ENCODE data around the gene TNPO1.

TNPO1 gene

GRCh38 chr5:72936893-72937292 is 120.4 kb downstream of the TNPO1 start:
- TF ChIP-seq, protein P1, sequence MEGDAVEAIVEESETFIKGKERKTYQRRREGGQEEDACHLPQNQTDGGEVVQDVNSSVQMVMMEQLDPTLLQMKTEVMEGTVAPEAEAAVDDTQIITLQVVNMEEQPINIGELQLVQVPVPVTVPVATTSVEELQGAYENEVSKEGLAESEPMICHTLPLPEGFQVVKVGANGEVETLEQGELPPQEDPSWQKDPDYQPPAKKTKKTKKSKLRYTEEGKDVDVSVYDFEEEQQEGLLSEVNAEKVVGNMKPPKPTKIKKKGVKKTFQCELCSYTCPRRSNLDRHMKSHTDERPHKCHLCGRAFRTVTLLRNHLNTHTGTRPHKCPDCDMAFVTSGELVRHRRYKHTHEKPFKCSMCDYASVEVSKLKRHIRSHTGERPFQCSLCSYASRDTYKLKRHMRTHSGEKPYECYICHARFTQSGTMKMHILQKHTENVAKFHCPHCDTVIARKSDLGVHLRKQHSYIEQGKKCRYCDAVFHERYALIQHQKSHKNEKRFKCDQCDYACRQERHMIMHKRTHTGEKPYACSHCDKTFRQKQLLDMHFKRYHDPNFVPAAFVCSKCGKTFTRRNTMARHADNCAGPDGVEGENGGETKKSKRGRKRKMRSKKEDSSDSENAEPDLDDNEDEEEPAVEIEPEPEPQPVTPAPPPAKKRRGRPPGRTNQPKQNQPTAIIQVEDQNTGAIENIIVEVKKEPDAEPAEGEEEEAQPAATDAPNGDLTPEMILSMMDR (conservative IDR thresholded peaks at IDR 0.05; ENCODE audit: low read depth, low read length), result no peak
- DNase-seq (ENCODE audit: low read depth), result no peak
- no peak overlapping the region for H3K4me3 ChIP-seq (ENCODE audit: low read depth, low read length)

- TF ChIP-seq, protein P1 (conservative IDR thresholded peaks at IDR 0.05; ENCODE audit: low read depth, low read length), result no peak
- no peak for DNase-seq (ENCODE audit: low read depth)
- H3K4me3 ChIP-seq (ENCODE audit: low read depth, low read length), result no peak overlapping the region
These were observed 121.1 kb downstream of the TNPO1 start for GRCh38 chr5:72937517-72938061.

- TF ChIP-seq, protein P1 (conservative IDR thresholded peaks at IDR 0.05; ENCODE audit: low read depth, low read length), result no peak
- peak; percentile 30 for DNase-seq (ENCODE audit: low read depth)
- H3K4me3 ChIP-seq (ENCODE audit: low read depth, low read length), result no peak overlapping the region
These were observed 121.7 kb downstream of the TNPO1 start for GRCh38 chr5:72938206-72938605.

DNA sequence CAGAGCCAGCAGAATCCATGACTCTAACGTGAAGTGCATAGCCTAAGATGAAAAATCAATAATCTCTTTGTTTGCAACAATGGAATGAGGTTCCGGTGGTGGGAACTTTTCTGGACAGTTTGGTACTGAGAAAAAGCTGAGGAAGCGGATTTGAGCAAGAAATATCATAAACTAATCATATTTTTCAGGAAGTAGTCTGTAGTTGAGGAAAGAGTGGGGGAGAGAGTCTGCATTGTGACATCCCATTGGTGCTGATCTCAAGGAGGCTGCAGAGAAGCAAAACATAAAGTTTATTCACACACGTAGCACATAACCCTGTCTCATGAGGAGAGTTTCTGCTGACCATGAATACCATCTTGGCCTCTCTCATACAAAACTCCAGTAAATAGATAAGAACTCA is 123.6 kb downstream of the TNPO1 start:
- TF ChIP-seq, protein P1 (conservative IDR thresholded peaks at IDR 0.05; ENCODE audit: low read depth, low read length), result no peak
- no peak overlapping the region for H3K4me3 ChIP-seq (ENCODE audit: low read depth, low read length)
- no peak for DNase-seq (ENCODE audit: low read depth)

DNA sequence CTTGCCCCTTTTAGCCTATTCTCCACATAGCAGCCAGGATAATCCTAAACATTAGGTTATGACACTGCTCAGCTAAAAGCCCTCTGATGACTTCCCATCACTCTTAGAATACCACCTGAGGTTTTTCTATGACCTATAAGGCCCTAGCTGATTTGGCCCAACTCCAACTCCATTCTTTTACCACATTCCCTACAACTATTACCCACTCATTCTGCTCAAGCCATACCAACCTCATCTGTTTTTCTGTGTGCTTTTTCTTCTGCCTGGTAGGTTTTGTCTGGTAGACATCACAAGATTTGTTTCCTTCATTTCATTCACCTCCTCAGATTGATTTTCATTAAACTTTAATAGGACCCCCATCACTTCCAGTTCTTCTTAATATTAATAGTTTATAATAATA is 126.8 kb downstream of the TNPO1 start:
- no peak for DNase-seq (ENCODE audit: low read depth)
- no peak overlapping the region for H3K4me3 ChIP-seq (ENCODE audit: low read depth, low read length)
- TF ChIP-seq, protein P1 (conservative IDR thresholded peaks at IDR 0.05; ENCODE audit: low read depth, low read length), result no peak

DNA sequence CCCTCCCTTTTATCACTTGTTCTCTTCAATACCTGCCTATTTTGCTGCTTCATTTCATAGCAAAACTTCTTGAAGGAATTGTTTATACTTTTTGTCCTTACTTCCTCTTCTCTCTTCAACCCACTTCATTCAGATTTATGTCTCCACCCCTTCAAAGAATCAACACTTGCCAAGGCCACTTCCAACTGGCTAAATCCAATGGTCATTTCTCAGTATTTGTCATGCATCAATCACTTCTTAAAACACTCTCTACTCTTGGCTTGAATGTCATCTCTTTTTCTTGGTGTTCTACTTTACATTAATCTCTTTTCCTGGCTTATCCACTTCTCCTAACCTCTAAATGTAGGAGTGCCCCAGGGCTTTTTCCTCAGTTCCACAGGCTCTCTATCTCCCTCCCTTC is 131.0 kb downstream of the TNPO1 start:
- H3K4me3 ChIP-seq (ENCODE audit: low read depth, low read length), result no peak overlapping the region
- DNase-seq (ENCODE audit: low read depth), result no peak
- TF ChIP-seq, protein P1 (conservative IDR thresholded peaks at IDR 0.05; ENCODE audit: low read depth, low read length), result no peak

GRCh38 chr5:72949481-72949880 is 133.0 kb downstream of the TNPO1 start:
- TF ChIP-seq, protein P1 (conservative IDR thresholded peaks at IDR 0.05; ENCODE audit: low read depth, low read length), result no peak
- H3K4me3 ChIP-seq (ENCODE audit: low read depth, low read length), result no peak overlapping the region
- DNase-seq (ENCODE audit: low read depth), result peak; percentile 30
